Fibroblast of lung (primary cell): ENCODE results near the gene NRARP.

Experiments
- EZH2 ChIP-seq: IDR thresholded peaks from 2 replicates; pipeline ENCODE4 v1.5.1; 2012; ENCODE audit warnings: low read length, control low read depth, mild to moderate bottlenecking; ENCODE audit errors: missing control alignments
- TF ChIP-seq, protein P1 (sequence below), 2 donors: IDR thresholded peaks in 1 of 2; conservative IDR thresholded peaks in 1 of 2; 1 replicate in 1 of 2; 2 replicates in 1 of 2; pipeline ENCODE4 v1.5.1; 2011 to 2012; ENCODE audit warnings: low read length in 2 of 2, control low read depth in 1 of 2, inconsistent platforms in 1 of 2, low read depth in 1 of 2, mild to moderate bottlenecking in 1 of 2

DNA sequence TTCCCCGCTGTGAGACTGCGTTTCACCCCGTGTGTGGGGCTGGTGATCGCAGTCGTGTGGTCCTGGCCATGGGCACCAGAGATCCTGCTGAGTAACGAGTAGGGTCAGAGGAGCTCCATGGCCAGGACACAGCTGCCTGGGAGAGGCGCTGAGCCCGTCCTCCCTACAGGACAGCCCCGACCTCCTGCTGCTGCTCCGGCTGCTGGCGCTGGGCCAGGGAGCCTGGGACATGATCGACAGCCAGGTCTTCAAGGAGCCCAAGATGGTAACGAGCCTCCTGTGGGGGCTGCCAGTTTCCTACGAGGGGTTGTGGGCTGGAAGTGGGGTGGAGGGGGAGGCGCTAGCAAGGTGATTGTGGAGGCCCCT is 35.9 kb downstream of the NRARP start:
- TF ChIP-seq, protein P1, sequence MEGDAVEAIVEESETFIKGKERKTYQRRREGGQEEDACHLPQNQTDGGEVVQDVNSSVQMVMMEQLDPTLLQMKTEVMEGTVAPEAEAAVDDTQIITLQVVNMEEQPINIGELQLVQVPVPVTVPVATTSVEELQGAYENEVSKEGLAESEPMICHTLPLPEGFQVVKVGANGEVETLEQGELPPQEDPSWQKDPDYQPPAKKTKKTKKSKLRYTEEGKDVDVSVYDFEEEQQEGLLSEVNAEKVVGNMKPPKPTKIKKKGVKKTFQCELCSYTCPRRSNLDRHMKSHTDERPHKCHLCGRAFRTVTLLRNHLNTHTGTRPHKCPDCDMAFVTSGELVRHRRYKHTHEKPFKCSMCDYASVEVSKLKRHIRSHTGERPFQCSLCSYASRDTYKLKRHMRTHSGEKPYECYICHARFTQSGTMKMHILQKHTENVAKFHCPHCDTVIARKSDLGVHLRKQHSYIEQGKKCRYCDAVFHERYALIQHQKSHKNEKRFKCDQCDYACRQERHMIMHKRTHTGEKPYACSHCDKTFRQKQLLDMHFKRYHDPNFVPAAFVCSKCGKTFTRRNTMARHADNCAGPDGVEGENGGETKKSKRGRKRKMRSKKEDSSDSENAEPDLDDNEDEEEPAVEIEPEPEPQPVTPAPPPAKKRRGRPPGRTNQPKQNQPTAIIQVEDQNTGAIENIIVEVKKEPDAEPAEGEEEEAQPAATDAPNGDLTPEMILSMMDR (conservative IDR thresholded peaks at IDR 0.05 in 1 of 2, IDR thresholded peaks at IDR 0.05 in 1 of 2; ENCODE audit: low read depth in 1 of 2, low read length in 2 of 2) = no peak
- no peak for TF ChIP-seq EZH2
